NB4 (cell line): ENCODE measurements around the gene HP.

Experiments used
- CTCF ChIP-seq: IDR thresholded peaks from one replicate; pipeline ENCODE4 v1.5.1; 2012; ENCODE audit warnings: low read depth, low read length
- POLR2A ChIP-seq: IDR thresholded peaks from 2 replicates; pipeline ENCODE4 v1.6.1; 2011; ENCODE audit warnings: mild to moderate bottlenecking; ENCODE audit not compliant: insufficient read length; ENCODE audit errors: extremely low read depth

GRCh38 chr16:72101195-72101594 is 46.9 kb downstream of the HP start:
- TF ChIP-seq POLR2A (no peak), CTCF (no peak)
